Measurements from ENCODE around the gene BCOR. TPM values are rescaled to one million over a fixed set of nuclear protein-coding genes. Genes with fewer than 3 reads are reported as not detected.

The BCOR gene
- total and polyA plus RNA-seq, 4 donors: 5.6 to 23.0 (median 11.0) TPM

- Histone ChIP-seq H3K9ac (ENCODE audit: low read depth in 1 of 2, low read length in 2 of 2) (no peak overlapping the region), H3K27me3 (ENCODE audit: control insufficient read depth in 4 of 4, insufficient read depth in 4 of 4, low read length in 3 of 4) (no peaks in the 10 kb centered on the region)
- WGBS: 20% methylated on average over 77 of the region's 77 CpGs
Measured at GRCh38 chrX:40146262-40147125, 48.7 kb upstream of the BCOR start.

GRCh38 chrX:40145923-40146261 lies 48.1 kb upstream of the BCOR start:
- peaks cover 8 to 26% (median 17%) of the 10 kb centered on the region in 4 donors for H3K4me1 ChIP-seq (ENCODE audit: control insufficient read depth in 4 of 4, insufficient read depth in 4 of 4, low read length in 3 of 4)

More at GRCh38 chrX:40146262-40147125, 48.7 kb upstream of the BCOR start:
- H3K4me3 ChIP-seq (ENCODE audit: low read depth in 1 of 3, low read length in 3 of 3): peak overlapping the region in 2 of 3 donors; percentile 36 to 57
- TF ChIP-seq CTCF (IDR thresholded peaks at IDR 0.05; ENCODE audit: low read depth, low read length, missing input control): no peak
- H3K36me3 ChIP-seq (ENCODE audit: control insufficient read depth in 4 of 4, insufficient read depth in 3 of 4, low read depth in 1 of 4, low read length in 3 of 4): no peaks in the 10 kb centered on the region
- H3K4me1 ChIP-seq (ENCODE audit: control insufficient read depth in 4 of 4, insufficient read depth in 4 of 4, low read length in 3 of 4): peaks cover 5 to 20% (median 12%) of the 10 kb centered on the region in 4 donors
- no peaks in the 10 kb centered on the region for H3K9me3 ChIP-seq (ENCODE audit: control insufficient read depth in 4 of 4, low read length in 3 of 4)
- H3K27ac ChIP-seq (ENCODE audit: low read depth in 1 of 2, low read length in 2 of 2): no peak overlapping the region
- DNase-seq (ENCODE audit: low spot score): no peak

More at GRCh38 chrX:40145923-40146261, 48.1 kb upstream of the BCOR start:
- H3K4me3 ChIP-seq (ENCODE audit: low read depth in 1 of 3, low read length in 3 of 3): peak overlapping the region; percentile 20 to 57 (median 36)
- H3K36me3 ChIP-seq (ENCODE audit: control insufficient read depth in 4 of 4, insufficient read depth in 3 of 4, low read depth in 1 of 4, low read length in 3 of 4): no peaks in the 10 kb centered on the region
- no peak overlapping the region for H3K27ac ChIP-seq (ENCODE audit: low read depth in 1 of 2, low read length in 2 of 2)
- 10% methylated on average over 37 of the region's 37 CpGs for WGBS
- H3K27me3 ChIP-seq (ENCODE audit: control insufficient read depth in 4 of 4, insufficient read depth in 4 of 4, low read length in 3 of 4): no peaks in the 10 kb centered on the region
- H3K9ac ChIP-seq (ENCODE audit: low read depth in 1 of 2, low read length in 2 of 2): no peak overlapping the region
- TF ChIP-seq HNF4G (IDR thresholded peaks at IDR 0.05) (no peak), GABPA (IDR thresholded peaks at IDR 0.05 in 1 of 2, conservative IDR thresholded peaks at IDR 0.05 in 1 of 2) (no peak), SP1 (IDR thresholded peaks at IDR 0.05) (no peak), TAF1 (conservative IDR thresholded peaks at IDR 0.05) (no peak), ATF3 (IDR thresholded peaks at IDR 0.05) (no peak), CTCF (IDR thresholded peaks at IDR 0.05; ENCODE audit: low read depth, low read length, missing input control) (no peak), FOXA1 (IDR thresholded peaks at IDR 0.05) (no peak), REST (IDR thresholded peaks at IDR 0.05) (no peak), ZBTB33 (IDR thresholded peaks at IDR 0.05) (no peak), FOXA2 (IDR thresholded peaks at IDR 0.05) (no peak), MAX (IDR thresholded peaks at IDR 0.05) (no peak), RAD21 (IDR thresholded peaks at IDR 0.05) (no peak), RXRA (IDR thresholded peaks at IDR 0.05) (no peak), EGR1 (IDR thresholded peaks at IDR 0.05; ENCODE audit: low read depth in 2 of 2) (no peak), JUND (IDR thresholded peaks at IDR 0.05) (no peak), YY1 (IDR thresholded peaks at IDR 0.05) (no peak), HNF4A (conservative IDR thresholded peaks at IDR 0.05) (no peak), NR2F2 (IDR thresholded peaks at IDR 0.05) (no peak)
- no peak for DNase-seq (ENCODE audit: low spot score)
- no peaks in the 10 kb centered on the region for H3K9me3 ChIP-seq (ENCODE audit: control insufficient read depth in 4 of 4, low read length in 3 of 4)
